DND-41 (cell line): ENCODE measurements around the gene EIF4E1B.

Source experiments
- EZH2 ChIP-seq: IDR thresholded peaks from 3 replicates; pipeline ENCODE4 v1.6.1; 2012; ENCODE audit warnings: borderline replicate concordance, low read depth, mild to moderate bottlenecking, moderate library complexity, low read length, inconsistent platforms; ENCODE audit not compliant: severe bottlenecking
- TF ChIP-seq, protein P1 (sequence below): IDR thresholded peaks from 2 replicates; pipeline ENCODE4 v1.5.1; 2012; ENCODE audit warnings: borderline replicate concordance, low read length, moderate library complexity, mild to moderate bottlenecking; ENCODE audit not compliant: poor library complexity, severe bottlenecking; ENCODE audit errors: extremely low read depth

DNA sequence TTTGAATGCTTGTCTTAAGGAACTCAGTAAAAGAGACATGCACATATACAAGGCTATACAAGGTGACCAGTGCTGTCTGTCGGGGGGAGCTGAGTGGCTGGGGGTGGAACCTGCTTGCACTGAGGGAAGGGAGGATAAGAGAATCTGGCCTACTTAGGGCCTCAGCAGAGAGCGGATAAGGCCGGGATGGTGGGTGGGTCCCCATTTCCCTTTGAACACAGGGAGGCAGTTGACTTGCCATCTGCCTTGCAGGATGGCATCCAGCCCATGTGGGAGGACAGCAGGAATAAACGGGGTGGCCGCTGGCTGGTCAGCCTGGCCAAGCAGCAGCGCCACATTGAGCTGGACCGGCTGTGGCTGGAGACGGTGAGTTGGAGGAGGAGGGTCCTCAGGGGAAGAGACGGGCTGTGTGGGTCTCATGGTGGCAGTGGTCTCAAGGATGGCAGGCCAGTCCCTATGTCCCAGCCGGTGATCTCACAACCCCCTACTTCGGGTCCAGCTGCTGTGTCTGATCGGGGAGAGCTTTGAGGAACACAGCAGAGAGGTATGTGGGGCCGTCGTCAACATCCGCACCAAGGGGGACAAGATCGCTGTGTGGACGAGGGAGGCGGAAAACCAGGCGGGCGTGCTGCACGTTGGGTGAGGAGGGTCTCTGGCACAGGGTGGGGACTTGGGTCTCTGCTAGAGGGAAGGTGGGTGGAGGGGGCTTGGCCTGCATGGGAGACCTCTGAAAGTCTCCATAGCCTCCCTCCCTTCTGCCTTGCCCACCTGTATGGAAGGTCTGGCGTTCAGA is 14.6 kb downstream of the EIF4E1B start:
- TF ChIP-seq, protein P1, sequence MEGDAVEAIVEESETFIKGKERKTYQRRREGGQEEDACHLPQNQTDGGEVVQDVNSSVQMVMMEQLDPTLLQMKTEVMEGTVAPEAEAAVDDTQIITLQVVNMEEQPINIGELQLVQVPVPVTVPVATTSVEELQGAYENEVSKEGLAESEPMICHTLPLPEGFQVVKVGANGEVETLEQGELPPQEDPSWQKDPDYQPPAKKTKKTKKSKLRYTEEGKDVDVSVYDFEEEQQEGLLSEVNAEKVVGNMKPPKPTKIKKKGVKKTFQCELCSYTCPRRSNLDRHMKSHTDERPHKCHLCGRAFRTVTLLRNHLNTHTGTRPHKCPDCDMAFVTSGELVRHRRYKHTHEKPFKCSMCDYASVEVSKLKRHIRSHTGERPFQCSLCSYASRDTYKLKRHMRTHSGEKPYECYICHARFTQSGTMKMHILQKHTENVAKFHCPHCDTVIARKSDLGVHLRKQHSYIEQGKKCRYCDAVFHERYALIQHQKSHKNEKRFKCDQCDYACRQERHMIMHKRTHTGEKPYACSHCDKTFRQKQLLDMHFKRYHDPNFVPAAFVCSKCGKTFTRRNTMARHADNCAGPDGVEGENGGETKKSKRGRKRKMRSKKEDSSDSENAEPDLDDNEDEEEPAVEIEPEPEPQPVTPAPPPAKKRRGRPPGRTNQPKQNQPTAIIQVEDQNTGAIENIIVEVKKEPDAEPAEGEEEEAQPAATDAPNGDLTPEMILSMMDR, result no peak
- no peak for TF ChIP-seq EZH2
